GM23338 (cell line): ENCODE measurements around the gene RINL. TPM values are rescaled to one million over a fixed set of nuclear protein-coding genes. Genes with fewer than 3 reads are reported as not detected.
A peak's percentile ranks its signal among the peaks of the same experiment; 100 is the strongest.

ENCODE experiments used
- ATAC-seq: fragments of 200-7000 bp; cut with Tn5 transposase; 3 replicates; pipeline ENCODE4 v1.9.1; 2020
- DNase-seq: peaks from one replicate; pipeline ENCODE4 v3.0.0-alpha.2; 2015; ENCODE audit warnings: low spot score
- H2AFZ ChIP-seq: fragments of 200-600 bp; sonication (generic); 2 replicates; pipeline ENCODE4 v1.8.0; 2016; ENCODE audit warnings: antibody characterized with exemption, mild to moderate bottlenecking, moderate library complexity
- H3F3A ChIP-seq: fragments of 200-600 bp; sonication (generic); replicated peaks from 2 replicates; pipeline ENCODE4 v1.8.0; 2017; ENCODE audit warnings: antibody characterized with exemption, mixed run types, low read depth
- H3K27ac ChIP-seq: fragments of 200-600 bp; sonication (generic); 2 replicates; pipeline ENCODE4 v1.6.1; 2016; ENCODE audit warnings: low read depth
- H3K27me3 ChIP-seq: fragments of 200-600 bp; sonication (generic); 2 replicates; pipeline ENCODE4 v1.8.0; 2016; ENCODE audit warnings: mild to moderate bottlenecking, mixed run types, moderate library complexity; ENCODE audit not compliant: insufficient read depth
- H3K36me3 ChIP-seq: fragments of 200-600 bp; sonication (generic); 2 replicates; pipeline ENCODE4 v1.8.0; 2016; ENCODE audit warnings: mild to moderate bottlenecking; ENCODE audit not compliant: insufficient read depth
- H3K4me1 ChIP-seq: fragments of 200-600 bp; sonication (generic); 2 replicates; pipeline ENCODE4 v1.8.0; 2016; ENCODE audit warnings: mild to moderate bottlenecking, moderate library complexity; ENCODE audit not compliant: insufficient read depth
- H3K4me2 ChIP-seq: fragments of 200-600 bp; sonication (generic); 2 replicates; pipeline ENCODE4 v1.7.1; 2017; ENCODE audit warnings: mixed run types
- H3K4me3 ChIP-seq: fragments of 200-600 bp; sonication (generic); 2 replicates; pipeline ENCODE4 v1.6.1; 2016; ENCODE audit warnings: mixed run types
- H3K79me2 ChIP-seq: fragments of 200-600 bp; sonication (generic); replicated peaks from 2 replicates; pipeline ENCODE4 v1.8.0; 2017; ENCODE audit warnings: mild to moderate bottlenecking; ENCODE audit not compliant: insufficient read depth
- H3K9me2 ChIP-seq: fragments of 200-600 bp; sonication (generic); 2 replicates; pipeline ENCODE4 v1.8.0; 2017; ENCODE audit not compliant: insufficient read depth
- H4K20me1 ChIP-seq: fragments of 200-600 bp; sonication (generic); replicated peaks from 2 replicates; pipeline ENCODE4 v1.8.0; 2017; ENCODE audit warnings: mild to moderate bottlenecking; ENCODE audit not compliant: insufficient read depth
- H3K27ac Mint-ChIP-seq: 2 replicates; pipeline ENCODE4 v1.8.0; 2020; ENCODE audit warnings: inconsistent platforms, mild to moderate bottlenecking, moderate library complexity, mixed read lengths
- H3K27me3 Mint-ChIP-seq: 3 replicates; pipeline ENCODE4 v1.8.0; 2022; ENCODE audit warnings: low read depth, mild to moderate bottlenecking, moderate library complexity, mixed read lengths, inconsistent platforms; ENCODE audit not compliant: insufficient read depth, poor library complexity
- H3K36me3 Mint-ChIP-seq: 3 replicates; pipeline ENCODE4 v1.8.0; 2021; ENCODE audit warnings: low read depth, mild to moderate bottlenecking, inconsistent platforms, moderate library complexity, mixed read lengths
- H3K4me1 Mint-ChIP-seq: 3 replicates; pipeline ENCODE4 v1.8.0; 2020; ENCODE audit warnings: mild to moderate bottlenecking, inconsistent platforms, mixed read lengths
- H3K4me3 Mint-ChIP-seq: 3 replicates; pipeline ENCODE4 v1.8.0; 2021; ENCODE audit warnings: moderate library complexity, mild to moderate bottlenecking, inconsistent platforms, mixed read lengths
- H3K9me3 Mint-ChIP-seq: 3 replicates; pipeline ENCODE4 v1.8.0; 2020; ENCODE audit warnings: moderate library complexity, mild to moderate bottlenecking, inconsistent platforms, mixed read lengths
- EZH2 ChIP-seq: fragments of 200-600 bp; sonication (generic); IDR thresholded peaks from one replicate; pipeline ENCODE4 v1.8.0; 2017; ENCODE audit warnings: antibody characterized with exemption, mild to moderate bottlenecking, low read depth; ENCODE audit not compliant: unreplicated experiment
- EZH2phosphoT487 ChIP-seq: fragments of 200-600 bp; sonication (generic); IDR thresholded peaks from one replicate; pipeline ENCODE4 v1.8.1; 2018; ENCODE audit warnings: antibody characterized with exemption; ENCODE audit not compliant: unreplicated experiment
- JUNB ChIP-seq: IDR thresholded peaks from one replicate; pipeline ENCODE4 v1.6.1; 2016; ENCODE audit warnings: antibody characterized with exemption; ENCODE audit not compliant: unreplicated experiment
- NANOG ChIP-seq: IDR thresholded peaks from 2 replicates; pipeline ENCODE4 v1.6.1; 2016; ENCODE audit warnings: antibody characterized with exemption, borderline replicate concordance
- REST ChIP-seq: IDR thresholded peaks from one replicate; pipeline ENCODE4 v1.6.1; 2018; ENCODE audit warnings: antibody characterized with exemption; ENCODE audit not compliant: unreplicated experiment
- STAT1 ChIP-seq: IDR thresholded peaks from one replicate; pipeline ENCODE4 v1.6.1; 2016; ENCODE audit warnings: antibody characterized with exemption; ENCODE audit not compliant: unreplicated experiment
- ZNF331 ChIP-seq: fragments of 250-450 bp; sonication (Bioruptor Pico); IDR thresholded peaks from 2 replicates; pipeline ENCODE4 v1.5.0; 2020; ENCODE audit warnings: low read depth, mild to moderate bottlenecking, moderate library complexity
- polyA plus RNA-seq: library from polyadenylated mRNA; unstranded; fragments of >200 nt; fragmentation: Nextera tagmentation; extraction: Ambion mirVana; gene quantifications from 2 replicates; pipeline ENCODE4 v1.2.1, GENCODE V29; 2016
- total RNA-seq: library from RNA; depleted of rRNA; stranded (reverse); fragments of >200 nt; shearing (Covaris generic); gene quantifications from 2 replicates; pipeline ENCODE4 v1.2.3, GENCODE V29; 2014
- TF ChIP-seq, protein P1 (sequence below), 2 experiments: fragments of 200-600 bp in 1 of 2; sonication (generic) in 1 of 2; conservative IDR thresholded peaks; 2 replicates each; pipeline versions ENCODE4 v1.5.1 to v1.6.1; 2016 to 2017; ENCODE audit warnings: antibody characterized with exemption in 2 of 2, low read depth in 2 of 2, mild to moderate bottlenecking in 2 of 2, moderate library complexity in 1 of 2
- TF ChIP-seq, protein P2 (sequence below): IDR thresholded peaks from 2 replicates; pipeline ENCODE4 v1.6.1; 2016; ENCODE audit warnings: antibody characterized with exemption
- TF ChIP-seq, protein P3 (sequence below): fragments of 250-450 bp; sonication (Bioruptor Pico); IDR thresholded peaks from 2 replicates; pipeline ENCODE4 v1.5.0; 2020; ENCODE audit warnings: mild to moderate bottlenecking, moderate library complexity

Gene RINL
- total and polyA plus RNA-seq, 2 experiments from 2014 or later, result 11.2 to 21.4 TPM

DNA sequence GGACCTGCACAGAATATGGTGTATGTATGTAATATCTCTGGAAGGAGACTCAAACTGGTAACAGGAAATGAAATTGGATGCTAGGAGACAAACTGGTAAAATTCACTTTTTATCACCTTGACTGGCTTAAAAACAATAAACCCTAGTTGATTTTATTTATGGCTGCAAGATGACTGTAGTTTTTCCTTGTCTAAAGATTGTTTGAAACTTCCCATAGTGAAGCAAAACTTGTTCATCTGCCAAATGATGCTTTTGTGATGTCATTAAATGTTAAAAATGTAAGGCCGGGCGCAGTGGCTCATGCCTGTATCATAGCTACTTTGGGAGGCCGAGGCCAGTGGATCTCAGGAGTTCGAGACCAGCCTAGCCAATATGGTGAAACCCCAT lies 44.0 kb downstream of the RINL start (continued):
- TF ChIP-seq REST (no peak), STAT1 (no peak), EZH2 (no peak)

GRCh38 chr19:38833092-38833425 lies 45.0 kb downstream of the RINL start:
- H3K79me2 ChIP-seq, result peaks cover 8% of the 10 kb centered on the region; the same call in 1 of the 2 replicates
- DNase-seq (no peak), ATAC-seq (no peak)
- H3K36me3 ChIP-seq, result peaks cover 21% of the 10 kb centered on the region
- H3K4me1 ChIP-seq, result peaks cover 18% of the 10 kb centered on the region
- Mint-ChIP-seq H3K36me3 (peaks cover 53% of the 10 kb centered on the region), H3K4me3 (no peak overlapping the region), H3K27ac (peak overlapping the region; percentile 56; the same call in 1 of the 2 replicates), H3K4me1 (peaks cover 13% of the 10 kb centered on the region), H3K27me3 (peaks cover 15% of the 10 kb centered on the region), H3K9me3 (no peaks in the 10 kb centered on the region)
- no peak overlapping the region for H3K4me3 ChIP-seq
- no peak overlapping the region for H2AFZ ChIP-seq
- H4K20me1 ChIP-seq, result peaks cover 9% of the 10 kb centered on the region
- H3K27me3 ChIP-seq, result no peaks in the 10 kb centered on the region
- H3K9me2 ChIP-seq, result no peaks in the 10 kb centered on the region
- H3K27ac ChIP-seq, result peak overlapping the region; percentile 86
- no peak overlapping the region for H3K4me2 ChIP-seq
- peaks cover 55% of the 10 kb centered on the region for H3F3A ChIP-seq
- no peak for TF ChIP-seq EZH2
- TF ChIP-seq, protein P1, sequence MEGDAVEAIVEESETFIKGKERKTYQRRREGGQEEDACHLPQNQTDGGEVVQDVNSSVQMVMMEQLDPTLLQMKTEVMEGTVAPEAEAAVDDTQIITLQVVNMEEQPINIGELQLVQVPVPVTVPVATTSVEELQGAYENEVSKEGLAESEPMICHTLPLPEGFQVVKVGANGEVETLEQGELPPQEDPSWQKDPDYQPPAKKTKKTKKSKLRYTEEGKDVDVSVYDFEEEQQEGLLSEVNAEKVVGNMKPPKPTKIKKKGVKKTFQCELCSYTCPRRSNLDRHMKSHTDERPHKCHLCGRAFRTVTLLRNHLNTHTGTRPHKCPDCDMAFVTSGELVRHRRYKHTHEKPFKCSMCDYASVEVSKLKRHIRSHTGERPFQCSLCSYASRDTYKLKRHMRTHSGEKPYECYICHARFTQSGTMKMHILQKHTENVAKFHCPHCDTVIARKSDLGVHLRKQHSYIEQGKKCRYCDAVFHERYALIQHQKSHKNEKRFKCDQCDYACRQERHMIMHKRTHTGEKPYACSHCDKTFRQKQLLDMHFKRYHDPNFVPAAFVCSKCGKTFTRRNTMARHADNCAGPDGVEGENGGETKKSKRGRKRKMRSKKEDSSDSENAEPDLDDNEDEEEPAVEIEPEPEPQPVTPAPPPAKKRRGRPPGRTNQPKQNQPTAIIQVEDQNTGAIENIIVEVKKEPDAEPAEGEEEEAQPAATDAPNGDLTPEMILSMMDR (conservative IDR thresholded peaks at IDR 0.05; ENCODE audit: low read depth in 2 of 2), result no peak
- TF ChIP-seq, protein P2, sequence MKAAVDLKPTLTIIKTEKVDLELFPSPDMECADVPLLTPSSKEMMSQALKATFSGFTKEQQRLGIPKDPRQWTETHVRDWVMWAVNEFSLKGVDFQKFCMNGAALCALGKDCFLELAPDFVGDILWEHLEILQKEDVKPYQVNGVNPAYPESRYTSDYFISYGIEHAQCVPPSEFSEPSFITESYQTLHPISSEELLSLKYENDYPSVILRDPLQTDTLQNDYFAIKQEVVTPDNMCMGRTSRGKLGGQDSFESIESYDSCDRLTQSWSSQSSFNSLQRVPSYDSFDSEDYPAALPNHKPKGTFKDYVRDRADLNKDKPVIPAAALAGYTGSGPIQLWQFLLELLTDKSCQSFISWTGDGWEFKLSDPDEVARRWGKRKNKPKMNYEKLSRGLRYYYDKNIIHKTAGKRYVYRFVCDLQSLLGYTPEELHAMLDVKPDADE, result no peak
- TF ChIP-seq, protein P3, sequence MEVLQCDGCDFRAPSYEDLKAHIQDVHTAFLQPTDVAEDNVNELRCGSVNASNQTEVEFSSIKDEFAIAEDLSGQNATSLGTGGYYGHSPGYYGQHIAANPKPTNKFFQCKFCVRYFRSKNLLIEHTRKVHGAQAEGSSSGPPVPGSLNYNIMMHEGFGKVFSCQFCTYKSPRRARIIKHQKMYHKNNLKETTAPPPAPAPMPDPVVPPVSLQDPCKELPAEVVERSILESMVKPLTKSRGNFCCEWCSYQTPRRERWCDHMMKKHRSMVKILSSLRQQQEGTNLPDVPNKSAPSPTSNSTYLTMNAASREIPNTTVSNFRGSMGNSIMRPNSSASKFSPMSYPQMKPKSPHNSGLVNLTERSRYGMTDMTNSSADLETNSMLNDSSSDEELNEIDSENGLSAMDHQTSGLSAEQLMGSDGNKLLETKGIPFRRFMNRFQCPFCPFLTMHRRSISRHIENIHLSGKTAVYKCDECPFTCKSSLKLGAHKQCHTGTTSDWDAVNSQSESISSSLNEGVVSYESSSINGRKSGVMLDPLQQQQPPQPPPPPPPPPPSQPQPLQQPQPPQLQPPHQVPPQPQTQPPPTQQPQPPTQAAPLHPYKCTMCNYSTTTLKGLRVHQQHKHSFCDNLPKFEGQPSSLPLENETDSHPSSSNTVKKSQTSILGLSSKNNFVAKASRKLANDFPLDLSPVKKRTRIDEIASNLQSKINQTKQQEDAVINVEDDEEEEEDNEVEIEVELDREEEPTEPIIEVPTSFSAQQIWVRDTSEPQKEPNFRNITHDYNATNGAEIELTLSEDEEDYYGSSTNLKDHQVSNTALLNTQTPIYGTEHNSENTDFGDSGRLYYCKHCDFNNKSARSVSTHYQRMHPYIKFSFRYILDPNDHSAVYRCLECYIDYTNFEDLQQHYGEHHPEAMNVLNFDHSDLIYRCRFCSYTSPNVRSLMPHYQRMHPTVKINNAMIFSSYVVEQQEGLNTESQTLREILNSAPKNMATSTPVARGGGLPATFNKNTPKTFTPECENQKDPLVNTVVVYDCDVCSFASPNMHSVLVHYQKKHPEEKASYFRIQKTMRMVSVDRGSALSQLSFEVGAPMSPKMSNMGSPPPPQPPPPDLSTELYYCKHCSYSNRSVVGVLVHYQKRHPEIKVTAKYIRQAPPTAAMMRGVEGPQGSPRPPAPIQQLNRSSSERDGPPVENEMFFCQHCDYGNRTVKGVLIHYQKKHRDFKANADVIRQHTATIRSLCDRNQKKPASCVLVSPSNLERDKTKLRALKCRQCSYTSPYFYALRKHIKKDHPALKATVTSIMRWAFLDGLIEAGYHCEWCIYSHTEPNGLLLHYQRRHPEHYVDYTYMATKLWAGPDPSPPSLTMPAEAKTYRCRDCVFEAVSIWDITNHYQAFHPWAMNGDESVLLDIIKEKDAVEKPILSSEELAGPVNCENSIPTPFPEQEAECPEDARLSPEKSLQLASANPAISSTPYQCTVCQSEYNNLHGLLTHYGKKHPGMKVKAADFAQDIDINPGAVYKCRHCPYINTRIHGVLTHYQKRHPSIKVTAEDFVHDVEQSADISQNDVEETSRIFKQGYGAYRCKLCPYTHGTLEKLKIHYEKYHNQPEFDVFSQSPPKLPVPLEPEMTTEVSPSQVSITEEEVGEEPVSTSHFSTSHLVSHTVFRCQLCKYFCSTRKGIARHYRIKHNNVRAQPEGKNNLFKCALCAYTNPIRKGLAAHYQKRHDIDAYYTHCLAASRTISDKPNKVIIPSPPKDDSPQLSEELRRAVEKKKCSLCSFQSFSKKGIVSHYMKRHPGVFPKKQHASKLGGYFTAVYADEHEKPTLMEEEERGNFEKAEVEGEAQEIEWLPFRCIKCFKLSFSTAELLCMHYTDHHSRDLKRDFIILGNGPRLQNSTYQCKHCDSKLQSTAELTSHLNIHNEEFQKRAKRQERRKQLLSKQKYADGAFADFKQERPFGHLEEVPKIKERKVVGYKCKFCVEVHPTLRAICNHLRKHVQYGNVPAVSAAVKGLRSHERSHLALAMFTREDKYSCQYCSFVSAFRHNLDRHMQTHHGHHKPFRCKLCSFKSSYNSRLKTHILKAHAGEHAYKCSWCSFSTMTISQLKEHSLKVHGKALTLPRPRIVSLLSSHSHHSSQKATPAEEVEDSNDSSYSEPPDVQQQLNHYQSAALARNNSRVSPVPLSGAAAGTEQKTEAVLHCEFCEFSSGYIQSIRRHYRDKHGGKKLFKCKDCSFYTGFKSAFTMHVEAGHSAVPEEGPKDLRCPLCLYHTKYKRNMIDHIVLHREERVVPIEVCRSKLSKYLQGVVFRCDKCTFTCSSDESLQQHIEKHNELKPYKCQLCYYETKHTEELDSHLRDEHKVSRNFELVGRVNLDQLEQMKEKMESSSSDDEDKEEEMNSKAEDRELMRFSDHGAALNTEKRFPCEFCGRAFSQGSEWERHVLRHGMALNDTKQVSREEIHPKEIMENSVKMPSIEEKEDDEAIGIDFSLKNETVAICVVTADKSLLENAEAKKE (CRISPR knock-in tag), result no peak
- TF ChIP-seq ZNF331, result no peak
- no peak for TF ChIP-seq EZH2phosphoT487
- no peak for TF ChIP-seq JUNB
- no peak for TF ChIP-seq STAT1
- no peak for TF ChIP-seq NANOG
